Erythroblast (primary cell): ENCODE results near the gene ZNF223.

Source experiments
- GATA1 ChIP-seq: IDR thresholded peaks from 2 replicates; pipeline ENCODE4 v1.6.1; 2011; ENCODE audit warnings: low read depth, mild to moderate bottlenecking, control low read depth, low read length, moderate library complexity
- POLR2A ChIP-seq: IDR thresholded peaks from 2 replicates; pipeline ENCODE4 v1.6.1; 2011; ENCODE audit warnings: mild to moderate bottlenecking, low read length

DNA sequence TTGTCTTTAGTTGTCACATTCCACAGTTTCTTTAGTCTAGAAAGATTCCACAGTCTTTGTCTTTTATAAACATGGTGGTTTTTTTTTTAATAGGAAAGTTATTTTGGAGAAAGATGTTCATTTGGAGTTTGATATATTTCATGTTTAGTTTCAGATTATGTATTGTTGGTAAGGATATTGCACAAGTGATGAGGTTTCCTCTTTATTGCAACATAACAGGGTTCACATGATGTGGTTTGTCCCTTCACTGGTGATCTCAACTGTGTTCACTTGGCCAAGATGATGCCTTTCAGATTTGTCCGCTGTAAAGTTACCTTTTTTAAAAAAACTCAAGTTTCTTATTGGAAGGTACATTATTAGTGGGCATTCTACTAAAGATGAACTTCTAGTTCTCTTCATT, 45.9 kb upstream of the ZNF223 start:
- TF ChIP-seq POLR2A (no peak), GATA1 (no peak)
